ENCODE measurements around the gene CLEC4M.
"Not testable (repeated sequence)": the region's sequence is repeated elsewhere in the genome, so short reads cannot be mapped to it uniquely, and the experiment has no call there.

Gene CLEC4M

GRCh38 chr19:7806234-7806633, 43.2 kb downstream of the CLEC4M start:
- ChIA-PET CTCF (interaction anchor here (0.8 to 1.0 kb wide), 2 partner anchors 14 to 125 kb away, joined by 3 read pairs; partner anchors contain the start of gene TRAPPC5), POLR2A (no interaction called here)
- TF ChIP-seq, protein P1, sequence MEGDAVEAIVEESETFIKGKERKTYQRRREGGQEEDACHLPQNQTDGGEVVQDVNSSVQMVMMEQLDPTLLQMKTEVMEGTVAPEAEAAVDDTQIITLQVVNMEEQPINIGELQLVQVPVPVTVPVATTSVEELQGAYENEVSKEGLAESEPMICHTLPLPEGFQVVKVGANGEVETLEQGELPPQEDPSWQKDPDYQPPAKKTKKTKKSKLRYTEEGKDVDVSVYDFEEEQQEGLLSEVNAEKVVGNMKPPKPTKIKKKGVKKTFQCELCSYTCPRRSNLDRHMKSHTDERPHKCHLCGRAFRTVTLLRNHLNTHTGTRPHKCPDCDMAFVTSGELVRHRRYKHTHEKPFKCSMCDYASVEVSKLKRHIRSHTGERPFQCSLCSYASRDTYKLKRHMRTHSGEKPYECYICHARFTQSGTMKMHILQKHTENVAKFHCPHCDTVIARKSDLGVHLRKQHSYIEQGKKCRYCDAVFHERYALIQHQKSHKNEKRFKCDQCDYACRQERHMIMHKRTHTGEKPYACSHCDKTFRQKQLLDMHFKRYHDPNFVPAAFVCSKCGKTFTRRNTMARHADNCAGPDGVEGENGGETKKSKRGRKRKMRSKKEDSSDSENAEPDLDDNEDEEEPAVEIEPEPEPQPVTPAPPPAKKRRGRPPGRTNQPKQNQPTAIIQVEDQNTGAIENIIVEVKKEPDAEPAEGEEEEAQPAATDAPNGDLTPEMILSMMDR (IDR thresholded peaks at IDR 0.05; ENCODE audit: insufficient read depth, low read length, missing control alignments): no peak
- DNase-seq (ENCODE audit: low read depth, low spot score): no peak
- no peak overlapping the region for H3K4me3 ChIP-seq (ENCODE audit: low read depth, low read length)

DNA sequence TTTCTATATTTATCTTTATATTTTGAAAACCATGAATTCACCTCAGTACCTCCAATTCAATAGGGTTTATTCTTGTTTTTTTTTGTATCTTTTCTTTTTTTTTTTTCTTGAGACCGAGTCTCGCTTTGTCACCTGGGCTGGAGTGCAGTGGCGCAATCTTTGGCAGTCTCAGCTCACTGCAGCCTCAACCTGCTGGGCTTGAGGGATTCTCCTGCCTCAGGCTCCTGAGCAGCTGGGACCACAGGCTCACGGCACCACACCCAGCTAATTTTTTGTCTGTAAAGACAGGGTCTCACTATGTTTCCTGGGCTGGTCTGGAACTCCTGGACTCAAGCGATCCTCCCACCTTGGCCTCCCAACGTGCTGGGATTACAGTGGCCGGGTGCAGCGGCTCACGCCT, 43.8 kb downstream of the CLEC4M start:
- POLR2A ChIA-PET: no interaction called here

DNA sequence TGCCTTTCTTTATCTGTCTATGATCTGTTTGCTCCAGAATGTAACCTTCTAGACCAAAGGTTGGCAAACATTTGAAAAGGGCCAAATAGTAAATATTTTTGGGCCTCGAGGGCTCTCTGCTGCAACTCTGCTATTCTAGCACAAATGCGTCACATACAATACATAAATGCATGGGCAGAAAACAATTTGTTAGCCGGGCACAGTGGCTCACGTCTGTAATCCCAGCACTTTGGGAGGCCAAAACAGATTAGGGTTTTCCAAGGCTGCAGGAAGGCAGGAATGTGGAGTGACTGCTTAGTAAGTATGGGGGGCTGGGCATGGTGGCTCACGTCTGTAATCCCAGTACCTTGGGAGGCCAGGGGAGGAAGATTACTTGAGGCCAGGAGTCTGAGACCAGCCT, 45.1 kb downstream of the CLEC4M start:
- no peak for DNase-seq (ENCODE audit: low read depth, low spot score)
- CTCF ChIA-PET: interaction anchor here (6.5 kb wide), 1 partner anchor 8 kb away, joined by 52 read pairs; no protein-coding TSS in a partner anchor
- H3K4me3 ChIP-seq (ENCODE audit: low read depth, low read length): no peak overlapping the region
- POLR2A ChIA-PET: no interaction called here
- TF ChIP-seq, protein P1 (IDR thresholded peaks at IDR 0.05; ENCODE audit: insufficient read depth, low read length, missing control alignments): no peak

More for the DNA sequence above, 43.8 kb downstream of the CLEC4M start:
- no peak overlapping the region for H3K4me3 ChIP-seq (ENCODE audit: low read depth, low read length)
- TF ChIP-seq, protein P1 (IDR thresholded peaks at IDR 0.05; ENCODE audit: insufficient read depth, low read length, missing control alignments): no peak
- no peak for DNase-seq (ENCODE audit: low read depth, low spot score)
- CTCF ChIA-PET: interaction anchor here (1.0 kb wide), 2 partner anchors 126 to 238 kb away, joined by 3 read pairs; partner anchors contain the start of gene TRAPPC5

DNA sequence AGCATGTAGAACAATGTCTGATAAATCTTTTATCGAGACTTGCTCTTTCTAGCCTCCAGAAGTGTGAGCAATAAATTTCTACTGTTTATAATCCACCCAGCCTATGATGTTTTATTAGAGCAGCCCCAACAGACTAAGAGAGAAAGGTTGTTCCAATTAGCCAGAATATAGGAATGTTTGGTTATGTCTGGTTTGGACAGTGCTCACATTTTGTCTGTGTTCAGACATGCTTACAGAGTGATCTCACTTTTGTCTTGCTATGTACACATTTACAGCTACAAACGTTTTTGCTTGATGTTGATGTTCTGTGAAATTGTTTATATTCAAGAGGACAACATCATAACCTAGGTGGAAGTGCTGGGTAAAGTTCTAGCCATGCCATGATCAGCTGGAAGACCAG, 48.9 kb downstream of the CLEC4M start:
- ChIA-PET POLR2A (no interaction called here), CTCF (interaction anchor here (1.8 to 6.5 kb wide), 2 partner anchors 12 to 244 kb away, joined by 7 to 52 read pairs; no protein-coding TSS in a partner anchor)
- no peak overlapping the region for H3K4me3 ChIP-seq (ENCODE audit: low read depth, low read length)
- TF ChIP-seq, protein P1 (IDR thresholded peaks at IDR 0.05; ENCODE audit: insufficient read depth, low read length, missing control alignments): no peak
- DNase-seq (ENCODE audit: low read depth, low spot score): no peak

- no peak for DNase-seq (ENCODE audit: low read depth, low spot score)
- CTCF ChIA-PET: no interaction called here
- H3K4me3 ChIP-seq (ENCODE audit: low read depth, low read length): no peak overlapping the region
- TF ChIP-seq, protein P1 (IDR thresholded peaks at IDR 0.05; ENCODE audit: insufficient read depth, low read length, missing control alignments): no peak
- POLR2A ChIA-PET: no interaction called here
Observed at GRCh38 chr19:7815325-7815724, 52.3 kb downstream of the CLEC4M start.

GRCh38 chr19:7816040-7816439, 53.0 kb downstream of the CLEC4M start:
- CTCF ChIA-PET; POLR2A ChIA-PET; H3K4me3 ChIP-seq (ENCODE audit: low read depth, low read length); DNase-seq (ENCODE audit: low read depth, low spot score): not testable (repeated sequence)

DNA sequence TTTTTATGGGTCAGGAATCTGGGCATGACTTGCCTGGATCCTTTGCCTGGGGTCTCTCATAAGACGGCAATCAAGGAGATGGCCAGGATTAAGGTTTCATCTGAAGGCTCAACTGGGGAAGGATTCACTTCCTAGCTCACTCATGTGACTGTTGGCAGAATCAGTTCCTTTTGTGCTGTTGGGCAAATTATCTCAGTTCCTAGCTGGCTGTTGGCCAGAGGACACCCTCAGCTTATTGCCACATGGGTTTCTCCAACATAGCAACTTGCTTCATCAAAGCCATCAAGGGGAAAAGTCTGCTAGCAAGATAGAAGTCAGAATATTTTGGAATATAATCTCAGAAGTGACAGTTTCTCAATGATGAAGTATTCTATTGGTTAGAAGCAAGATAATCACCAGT, 54.8 kb downstream of the CLEC4M start:
- TF ChIP-seq, protein P1 (IDR thresholded peaks at IDR 0.05; ENCODE audit: insufficient read depth, low read length, missing control alignments): no peak
- POLR2A ChIA-PET: no interaction called here
- H3K4me3 ChIP-seq (ENCODE audit: low read depth, low read length): no peak overlapping the region
- no peak for DNase-seq (ENCODE audit: low read depth, low spot score)
- CTCF ChIA-PET: interaction anchor here (1.4 kb wide), 1 partner anchor 18 kb away, joined by 3 read pairs; no protein-coding TSS in a partner anchor

All from AG04449 (cell line).